ENCODE data around the gene XIRP2. TPM values are rescaled to one million over a fixed set of nuclear protein-coding genes. Genes with fewer than 3 reads are reported as not detected.
"Not testable (repeated sequence)": the region's sequence is repeated elsewhere in the genome, so short reads cannot be mapped to it uniquely, and the experiment has no call there.

XIRP2 gene
- total RNA-seq, 1 donor from 2014 or later, result 537 TPM

- no peak for DNase-seq (ENCODE audit: low spot score)
- intact Hi-C loops (cut with DNase I), result no loop called here
These were observed 360.9 kb downstream of the XIRP2 start for GRCh38 chr2:167249197-167249596.

GRCh38 chr2:167253025-167253424 is 364.7 kb downstream of the XIRP2 start:
- no peak for DNase-seq (ENCODE audit: low spot score)
- intact Hi-C loops (cut with DNase I), result no loop called here

DNA sequence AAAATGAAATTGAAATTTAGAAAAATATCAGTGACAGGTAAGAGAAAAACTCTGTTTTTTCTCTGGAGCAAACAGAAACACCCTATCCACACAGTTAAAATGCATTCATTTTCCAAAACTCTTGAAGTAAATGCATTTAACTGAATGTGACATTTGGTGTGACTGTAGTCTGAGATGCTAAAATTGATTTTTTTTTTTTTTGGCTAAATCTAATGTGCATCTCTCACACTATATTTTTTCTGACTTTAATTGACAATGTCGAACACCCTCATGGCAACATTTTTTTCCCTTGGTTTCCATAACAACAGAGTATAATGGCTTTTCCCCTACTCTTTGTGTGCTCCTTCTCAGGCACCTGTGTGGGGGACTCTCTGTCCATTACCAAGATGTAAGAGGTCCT is 366.4 kb downstream of the XIRP2 start:
- intact Hi-C loops (cut with DNase I), result no loop called here
- no peak for DNase-seq (ENCODE audit: low spot score)

GRCh38 chr2:167258712-167259111 is 370.4 kb downstream of the XIRP2 start:
- no peak for DNase-seq (ENCODE audit: low spot score)
- intact Hi-C loops (cut with DNase I), result no loop called here

GRCh38 chr2:167264380-167264779 is 376.1 kb downstream of the XIRP2 start:
- intact Hi-C loops (cut with DNase I), result no loop called here
- no peak for DNase-seq (ENCODE audit: low spot score)

DNA sequence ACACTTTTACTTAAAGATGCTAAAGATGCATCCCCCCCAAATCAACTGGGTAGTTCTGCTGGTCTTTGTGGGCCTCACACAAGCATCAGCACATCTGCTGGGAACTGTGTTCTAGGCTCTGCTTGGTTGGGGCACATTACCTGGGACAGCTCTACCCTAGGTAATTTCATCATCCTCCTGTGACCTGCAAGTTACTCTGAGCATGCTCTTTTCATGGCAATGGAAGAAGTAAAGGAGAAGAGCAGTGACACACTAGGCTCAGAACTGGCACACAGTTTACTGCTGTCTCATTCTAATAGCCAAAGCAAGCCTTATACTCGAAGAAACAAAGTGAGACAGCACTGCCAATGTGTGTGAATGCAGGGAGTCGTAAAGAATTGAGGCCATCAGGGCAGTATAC is 376.7 kb downstream of the XIRP2 start:
- DNase-seq (ENCODE audit: low spot score), result no peak
- intact Hi-C loops (cut with DNase I), result no loop called here

DNA sequence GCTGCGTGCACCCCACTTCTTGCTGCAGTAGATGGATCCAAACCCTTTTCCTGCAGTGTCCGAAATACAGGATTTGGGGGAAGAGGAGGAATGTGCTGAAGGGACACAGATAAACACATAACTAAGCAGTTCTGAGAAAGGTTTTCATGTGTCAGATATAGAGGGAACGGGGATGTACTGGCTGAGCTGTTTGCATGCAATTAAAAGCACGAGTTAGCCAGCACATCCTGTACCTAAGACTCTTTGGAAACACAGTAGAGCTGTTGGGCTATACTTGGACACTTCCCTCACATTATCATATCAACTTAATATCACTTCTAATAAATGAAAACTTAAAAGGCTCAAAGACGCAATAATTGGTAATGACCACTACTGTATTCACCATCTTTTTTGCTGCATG is 377.4 kb downstream of the XIRP2 start:
- no peak for DNase-seq (ENCODE audit: low spot score)
- intact Hi-C loops (cut with DNase I), result no loop called here

GRCh38 chr2:167268245-167268644 is 380.0 kb downstream of the XIRP2 start:
- DNase-seq (ENCODE audit: low spot score); intact Hi-C loops (cut with DNase I): not testable (repeated sequence)

DNA sequence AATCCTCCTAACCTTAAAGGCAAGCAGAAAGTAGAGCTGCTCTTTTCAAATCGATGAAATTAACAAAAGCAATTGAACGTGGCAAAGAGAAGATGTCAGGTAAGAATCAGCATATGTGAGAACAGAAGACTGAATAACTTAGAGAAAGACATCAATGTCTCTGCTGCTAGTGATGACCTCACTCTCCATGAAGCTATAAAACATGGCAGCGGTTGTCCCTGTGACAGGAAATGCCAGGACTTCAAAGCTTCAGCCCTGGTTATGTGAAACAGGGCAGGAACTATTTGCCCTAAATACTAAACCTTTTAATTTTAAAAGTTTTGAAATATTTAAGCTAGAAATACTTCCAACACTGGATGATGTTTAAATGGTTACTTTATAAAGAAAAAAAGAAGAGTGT is 383.7 kb downstream of the XIRP2 start:
- intact Hi-C loops (cut with DNase I), result no loop called here
- no peak for DNase-seq (ENCODE audit: low spot score)

DNA sequence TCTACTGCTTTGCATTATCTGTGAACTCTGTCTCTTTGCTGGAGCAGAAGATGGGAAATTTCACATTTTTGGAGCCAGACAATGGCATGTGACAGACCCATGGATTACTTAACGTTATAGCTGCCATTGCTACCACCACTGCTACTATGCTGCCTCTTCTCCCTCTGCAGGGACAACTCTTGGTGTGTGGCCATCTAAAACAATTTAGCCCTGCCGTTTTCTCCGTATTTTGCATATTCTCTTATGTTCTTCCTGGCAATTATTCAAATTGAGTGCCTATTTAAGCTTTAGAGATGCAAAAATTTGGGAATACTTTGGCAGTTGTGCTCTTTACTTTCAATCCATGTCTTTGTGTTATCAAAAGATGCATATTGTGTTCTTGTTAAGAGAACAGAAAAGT is 386.8 kb downstream of the XIRP2 start:
- no peak for DNase-seq (ENCODE audit: low spot score)
- intact Hi-C loops (cut with DNase I), result no loop called here

GRCh38 chr2:167279810-167280209 is 391.5 kb downstream of the XIRP2 start:
- intact Hi-C loops (cut with DNase I), result no loop called here
- no peak for DNase-seq (ENCODE audit: low spot score)

DNA sequence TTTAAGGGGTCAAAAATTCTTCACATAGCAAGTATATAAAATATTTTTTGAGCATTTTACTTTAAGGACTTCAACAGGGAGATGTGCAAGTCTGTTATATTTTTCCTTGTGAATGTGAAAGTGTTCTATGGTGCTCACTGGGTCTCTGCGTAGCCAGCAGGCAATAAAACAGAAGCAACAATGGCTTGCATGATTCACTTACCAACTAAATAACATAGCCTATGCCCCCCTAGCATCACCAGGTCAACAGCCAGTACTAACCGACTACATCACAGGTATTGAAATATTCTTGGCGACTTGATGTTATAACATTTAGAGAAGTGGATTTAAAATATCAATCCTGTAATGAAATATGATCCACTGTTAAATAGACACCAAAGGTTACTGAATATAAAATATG is 398.9 kb downstream of the XIRP2 start:
- DNase-seq (ENCODE audit: low spot score), result no peak
- intact Hi-C loops (cut with DNase I), result no loop called here

GRCh38 chr2:167289651-167290410 is 401.6 kb downstream of the XIRP2 start:
- no peak for DNase-seq (ENCODE audit: low spot score)
- intact Hi-C loops (cut with DNase I), result no loop called here

GRCh38 chr2:167292430-167293171 is 404.3 kb downstream of the XIRP2 start, which contains the start of gene B3GALT1:
Gene B3GALT1 (plus strand): TSS chr2:167293001.
- intact Hi-C loops (cut with DNase I), result no loop called here
- DNase-seq (ENCODE audit: low spot score), result peak; percentile 92

GRCh38 chr2:167293172-167293781 is 405.0 kb downstream of the XIRP2 start:
- intact Hi-C loops (cut with DNase I), result no loop called here
- no peak for DNase-seq (ENCODE audit: low spot score)

DNA sequence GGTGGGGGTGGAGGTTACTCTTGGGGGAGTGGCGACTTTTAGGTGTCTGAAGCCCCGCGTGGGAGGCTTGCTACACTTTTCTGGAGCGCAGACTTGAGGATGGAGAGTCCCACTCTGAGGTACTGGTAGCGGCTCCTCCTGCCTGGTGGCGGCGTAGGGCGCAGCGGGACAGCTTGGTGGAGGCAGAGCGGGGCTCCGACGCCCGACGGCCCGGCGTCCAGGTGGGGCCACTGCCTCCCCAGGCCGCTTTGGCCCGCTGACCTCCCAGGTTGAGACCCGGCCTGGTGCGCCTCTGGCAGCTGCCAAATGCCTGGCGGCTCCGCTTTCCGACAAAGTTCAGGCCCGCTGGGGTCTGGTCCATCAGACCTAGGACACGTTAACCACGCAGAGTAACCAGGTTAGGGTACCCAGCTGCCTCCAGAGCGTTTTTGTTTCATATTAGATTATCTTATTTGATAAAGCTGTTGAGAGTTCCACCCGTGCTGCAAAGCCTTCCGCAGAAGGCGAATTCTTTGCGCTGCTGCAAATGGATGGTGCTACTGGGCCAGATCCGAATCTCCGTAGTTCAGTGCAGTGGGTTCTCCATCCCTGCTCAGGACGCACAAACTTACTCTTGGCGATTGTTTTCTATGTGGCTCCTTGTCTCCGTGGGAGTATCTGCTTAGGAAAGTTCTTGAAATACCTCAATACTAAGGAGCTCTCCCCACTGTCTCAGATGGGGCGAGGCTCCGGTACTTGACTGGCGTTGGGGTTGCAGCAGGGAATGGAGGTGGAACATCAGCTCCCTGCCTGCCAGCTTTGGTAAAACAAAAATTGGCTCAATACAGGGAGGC is 405.9 kb downstream of the XIRP2 start:
- intact Hi-C loops (cut with DNase I), result no loop called here
- DNase-seq (ENCODE audit: low spot score), result no peak

- intact Hi-C loops (cut with DNase I), result no loop called here
- DNase-seq (ENCODE audit: low spot score), result no peak
These were observed 406.5 kb downstream of the XIRP2 start for GRCh38 chr2:167294776-167295140.

DNA sequence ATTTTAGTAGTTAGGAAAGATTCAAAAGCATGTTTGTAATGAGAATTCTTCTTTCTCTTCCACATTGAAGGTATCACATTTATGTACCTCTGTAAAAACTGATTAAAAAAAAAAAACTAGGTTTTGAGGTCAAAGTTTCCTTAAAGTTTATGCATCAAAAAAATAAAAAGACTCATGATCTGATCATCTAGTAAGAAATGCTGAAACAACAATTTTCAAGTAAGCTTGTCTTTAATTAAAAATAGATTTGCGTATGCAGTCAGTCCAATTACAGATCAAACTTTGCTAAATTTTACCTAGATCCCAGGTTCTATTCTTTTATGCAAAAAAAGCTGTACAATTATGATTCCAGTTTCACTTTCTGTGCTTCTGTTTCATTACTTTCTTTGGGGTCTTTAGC is 409.0 kb downstream of the XIRP2 start:
- intact Hi-C loops (cut with DNase I), result no loop called here
- DNase-seq (ENCODE audit: low spot score), result no peak

DNA sequence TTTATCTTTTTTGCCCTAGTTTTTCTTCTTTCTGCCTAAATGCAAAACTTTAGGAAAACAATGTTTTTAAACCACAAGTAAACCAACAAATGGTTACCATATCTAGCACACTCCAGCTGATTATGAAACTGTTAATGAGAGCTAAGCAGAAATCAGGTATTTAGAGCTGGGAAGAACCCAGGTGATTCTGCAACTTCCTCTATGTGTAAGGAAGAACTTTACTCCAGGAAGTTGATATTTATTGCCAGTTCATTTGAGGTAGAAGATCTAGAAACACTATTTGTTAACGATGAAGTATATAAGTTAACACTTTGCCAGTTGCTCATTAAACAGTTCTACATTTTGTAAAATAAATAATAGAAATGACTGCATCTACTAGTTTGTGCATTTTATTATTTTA is 409.7 kb downstream of the XIRP2 start:
- no peak for DNase-seq (ENCODE audit: low spot score)

More for the DNA sequence above, 409.7 kb downstream of the XIRP2 start:
- intact Hi-C loops (cut with DNase I), result no loop called here

Data from cardiac septum (tissue), 1 donor.